CD8-positive, alpha-beta memory T cell (primary cell): ENCODE measurements around the gene CSNK1D. TPM values are rescaled to one million over a fixed set of nuclear protein-coding genes. Genes with fewer than 3 reads are reported as not detected.

ENCODE experiments used
- CTCF ChIA-PET: fragments of 350-600 bp; sonication (Branson Sonifier 250); formaldehyde crosslinking; loops from one replicate; lab custom pipeline; 2021; ENCODE audit warnings: antibody characterized with exemption; lab: Charles Lee
- POLR2A ChIA-PET: fragments of 350-600 bp; sonication (Branson Sonifier 250); formaldehyde crosslinking; loops from one replicate; lab custom pipeline; 2021; ENCODE audit warnings: antibody characterized with exemption; lab: Charles Lee
- DNase-seq, 5 donors: peaks; one replicate each; pipeline versions ENCODE4 v3.0.0 to v3.0.0-alpha.2; 2020 to 2022; ENCODE audit warnings: mixed read lengths in 1 of 5
- H3K27ac ChIP-seq: one replicate; pipeline ENCODE4 v1.7.0; 2013; ENCODE audit warnings: low read depth, mild to moderate bottlenecking, low read length, moderate library complexity
- H3K27me3 ChIP-seq: 2 replicates; pipeline ENCODE4 v1.7.0; 2013; ENCODE audit warnings: low read length, mild to moderate bottlenecking; ENCODE audit not compliant: insufficient read depth, poor library complexity, severe bottlenecking
- H3K36me3 ChIP-seq: 2 replicates; pipeline ENCODE4 v1.7.0; 2013; ENCODE audit warnings: mild to moderate bottlenecking, low read length, moderate library complexity; ENCODE audit not compliant: insufficient read depth
- H3K4me1 ChIP-seq: 2 replicates; pipeline ENCODE4 v1.7.0; 2013; ENCODE audit warnings: mild to moderate bottlenecking, low read length, moderate library complexity; ENCODE audit not compliant: insufficient read depth
- H3K4me3 ChIP-seq: 2 replicates; pipeline ENCODE4 v1.7.0; 2013; ENCODE audit warnings: mild to moderate bottlenecking, low read length
- H3K9me3 ChIP-seq: 2 replicates; pipeline ENCODE4 v1.7.0; 2013; ENCODE audit warnings: mild to moderate bottlenecking, low read length
- H3K27ac Mint-ChIP-seq, 8 donors: one replicate each; pipeline ENCODE4 v1.8.0; 2020 to 2021; ENCODE audit warnings: mixed read lengths in 8 of 8, mild to moderate bottlenecking in 6 of 8, inconsistent platforms in 3 of 8, moderate library complexity in 3 of 8
- H3K27me3 Mint-ChIP-seq, 2 donors: one replicate each; pipeline ENCODE4 v1.8.0; 2020 to 2021; ENCODE audit warnings: mixed read lengths in 2 of 2, mild to moderate bottlenecking in 1 of 2, moderate library complexity in 1 of 2
- H3K36me3 Mint-ChIP-seq, 3 donors: one replicate each; pipeline ENCODE4 v1.8.0; 2020 to 2021; ENCODE audit warnings: mixed read lengths in 3 of 3, inconsistent platforms in 1 of 3, mild to moderate bottlenecking in 1 of 3
- H3K4me1 Mint-ChIP-seq, 3 donors: one replicate each; pipeline ENCODE4 v1.8.0; 2020 to 2021; ENCODE audit warnings: mixed read lengths in 3 of 3, inconsistent platforms in 1 of 3, mild to moderate bottlenecking in 1 of 3
- H3K4me3 Mint-ChIP-seq, 7 donors: one replicate each; pipeline ENCODE4 v1.8.0; 2020 to 2021; ENCODE audit warnings: mixed read lengths in 7 of 7, mild to moderate bottlenecking in 6 of 7, moderate library complexity in 4 of 7, inconsistent platforms in 2 of 7
- H3K9me3 Mint-ChIP-seq, 5 donors: one replicate each; pipeline ENCODE4 v1.8.0; 2020 to 2022; ENCODE audit warnings: mixed read lengths in 5 of 5, mild to moderate bottlenecking in 3 of 5, moderate library complexity in 2 of 5, inconsistent platforms in 1 of 5
- polyA plus RNA-seq: library from polyadenylated mRNA; unstranded; fragments of 300-500 nt; fragmentation: Illumina TruSeq; gene quantifications from one replicate; pipeline ENCODE4 v1.2.3, GENCODE V29; 2021
- total RNA-seq, 2 experiments: library from RNA; stranded (reverse); gene quantifications; one replicate each; pipeline ENCODE4 v1.2.3, GENCODE V29; 2021

Gene CSNK1D
- total and polyA plus RNA-seq, 3 experiments from 2014 or later = 74.6 to 141 (median 129) TPM

- H3K27ac Mint-ChIP-seq = peak overlapping the region in 3 of 8 donors; percentile 17 to 53 (median 17)
- H3K4me3 ChIP-seq = no peak overlapping the region
- no peak for DNase-seq
- H3K36me3 Mint-ChIP-seq = peaks cover 0 to 22% (median 0%) of the 10 kb centered on the region in 3 donors
- H3K4me1 ChIP-seq = peaks cover 9% of the 10 kb centered on the region
- H3K27me3 ChIP-seq = no peaks in the 10 kb centered on the region
- peaks cover 6% of the 10 kb centered on the region for H3K36me3 ChIP-seq
- H3K27ac ChIP-seq = no peak overlapping the region
- no peaks in the 10 kb centered on the region for H3K9me3 ChIP-seq
- peaks cover 8 to 26% (median 13%) of the 10 kb centered on the region in 3 donors for H3K4me1 Mint-ChIP-seq
- H3K4me3 Mint-ChIP-seq = peak overlapping the region in 5 of 7 donors; percentile 50 to 69 (median 56)
- ChIA-PET CTCF (interaction anchor here (8.2 kb wide), 1 partner anchor 14 kb away, joined by 127 read pairs; no protein-coding TSS in a partner anchor), POLR2A (interaction anchor here (1.2 to 1.4 kb wide), 2 partner anchors 11 to 16 kb away, joined by 3 to 4 read pairs; no protein-coding TSS in a partner anchor)
- no peaks in the 10 kb centered on the region for H3K9me3 Mint-ChIP-seq
- H3K27me3 Mint-ChIP-seq = peaks cover 0 to 2% of the 10 kb centered on the region in 2 donors
Measured at GRCh38 chr17:82314012-82314726, 40.7 kb upstream of the CSNK1D start.

- Histone ChIP-seq H3K27me3 (no peaks in the 10 kb centered on the region), H3K4me1 (peaks cover 9% of the 10 kb centered on the region), H3K27ac (no peak overlapping the region), H3K4me3 (no peak overlapping the region), H3K36me3 (peaks cover 6% of the 10 kb centered on the region), H3K9me3 (no peaks in the 10 kb centered on the region)
- POLR2A ChIA-PET = interaction anchor here (1.4 kb wide), 1 partner anchor 15 kb away, joined by 4 read pairs; no protein-coding TSS in a partner anchor
- H3K27ac Mint-ChIP-seq = peak overlapping the region in 4 of 8 donors; percentile 17 to 58 (median 40)
- peaks cover 0 to 22% (median 0%) of the 10 kb centered on the region in 3 donors for H3K36me3 Mint-ChIP-seq
- peaks cover 0 to 2% of the 10 kb centered on the region in 2 donors for H3K27me3 Mint-ChIP-seq
- DNase-seq = no peak
- peaks cover 8 to 26% (median 14%) of the 10 kb centered on the region in 3 donors for H3K4me1 Mint-ChIP-seq
- peak overlapping the region in 5 of 7 donors; percentile 32 to 69 (median 50) for H3K4me3 Mint-ChIP-seq
- no peaks in the 10 kb centered on the region for H3K9me3 Mint-ChIP-seq
- CTCF ChIA-PET = interaction anchor here (8.2 kb wide), 1 partner anchor 13 kb away, joined by 127 read pairs; no protein-coding TSS in a partner anchor
Measured at GRCh38 chr17:82313195-82314011, 39.9 kb upstream of the CSNK1D start.

GRCh38 chr17:82311971-82312370 is 38.5 kb upstream of the CSNK1D start:
- Histone ChIP-seq H3K27me3 (no peaks in the 10 kb centered on the region), H3K36me3 (peaks cover 6% of the 10 kb centered on the region), H3K27ac (no peak overlapping the region), H3K9me3 (no peaks in the 10 kb centered on the region), H3K4me1 (no peaks in the 10 kb centered on the region), H3K4me3 (no peak overlapping the region)
- POLR2A ChIA-PET = no interaction called here
- H3K4me3 Mint-ChIP-seq = no peak overlapping the region
- no peaks in the 10 kb centered on the region for H3K9me3 Mint-ChIP-seq
- peaks cover 0 to 2% of the 10 kb centered on the region in 2 donors for H3K27me3 Mint-ChIP-seq
- CTCF ChIA-PET = interaction anchor here (8.2 kb wide), 1 partner anchor 12 kb away, joined by 127 read pairs; no protein-coding TSS in a partner anchor
- no peak overlapping the region for H3K27ac Mint-ChIP-seq
- peaks cover 11 to 28% (median 15%) of the 10 kb centered on the region in 3 donors for H3K4me1 Mint-ChIP-seq
- no peak for DNase-seq
- peaks cover 0 to 22% (median 0%) of the 10 kb centered on the region in 3 donors for H3K36me3 Mint-ChIP-seq

DNA sequence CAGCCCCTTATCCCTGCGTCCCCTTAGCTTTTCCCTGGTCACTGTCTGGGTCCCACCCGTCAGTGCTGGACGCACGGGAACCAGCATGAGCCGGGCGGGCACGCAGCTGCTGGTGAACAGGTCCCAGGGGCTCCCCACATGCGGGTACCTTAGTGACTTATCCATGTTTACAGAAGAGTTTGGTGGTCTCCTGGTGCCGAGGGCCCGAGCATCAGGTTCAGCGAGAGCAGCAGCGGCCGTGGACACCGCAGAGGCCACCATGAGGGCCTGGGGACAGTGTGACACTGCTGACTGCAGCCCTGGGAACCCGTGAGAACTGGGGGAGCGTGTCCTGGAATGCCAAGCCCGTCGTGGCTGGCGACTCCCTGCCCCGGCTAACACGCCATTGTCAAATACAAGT is 37.4 kb upstream of the CSNK1D start:
- ChIA-PET CTCF (interaction anchor here (1.1 to 8.2 kb wide), 2 partner anchors 11 to 75 kb away, joined by 3 to 127 read pairs; no protein-coding TSS in a partner anchor), POLR2A (no interaction called here)
- Mint-ChIP-seq H3K4me3 (no peak overlapping the region), H3K9me3 (no peaks in the 10 kb centered on the region), H3K27me3 (peaks cover 0 to 4% of the 10 kb centered on the region in 2 donors), H3K27ac (peak overlapping the region in 1 of 8 donors; percentile 35), H3K36me3 (peaks cover 0 to 16% (median 0%) of the 10 kb centered on the region in 3 donors), H3K4me1 (peaks cover 19 to 30% (median 20%) of the 10 kb centered on the region in 3 donors)
- peaks cover 6% of the 10 kb centered on the region for H3K4me1 ChIP-seq
- H3K4me3 ChIP-seq = no peak overlapping the region
- H3K27me3 ChIP-seq = no peaks in the 10 kb centered on the region
- peaks cover 6% of the 10 kb centered on the region for H3K36me3 ChIP-seq
- no peak overlapping the region for H3K27ac ChIP-seq
- H3K9me3 ChIP-seq = no peaks in the 10 kb centered on the region
- DNase-seq = no peak

- ChIA-PET POLR2A (interaction anchor here (0.9 kb wide), 1 partner anchor 24 kb away, joined by 3 read pairs; no protein-coding TSS in a partner anchor), CTCF (interaction anchor here (1.1 to 8.2 kb wide), 4 partner anchors 9 to 74 kb away, joined by 3 to 127 read pairs (median 4); no protein-coding TSS in a partner anchor)
- peaks cover 20 to 31% (median 23%) of the 10 kb centered on the region in 3 donors for H3K4me1 Mint-ChIP-seq
Measured at GRCh38 chr17:82309656-82310570, 36.4 kb upstream of the CSNK1D start.

GRCh38 chr17:82305727-82306300 is 32.3 kb upstream of the CSNK1D start:
- POLR2A ChIA-PET = interaction anchor here (0.5 to 1.7 kb wide), 4 partner anchors 11 to 557 kb away, joined by 3 to 4 read pairs (median 4); partner anchors contain the start of gene CD7

More at GRCh38 chr17:82309656-82310570, 36.4 kb upstream of the CSNK1D start:
- Mint-ChIP-seq H3K27ac (peak overlapping the region in 1 of 8 donors; percentile 69), H3K36me3 (peaks cover 0 to 12% (median 0%) of the 10 kb centered on the region in 3 donors), H3K9me3 (no peaks in the 10 kb centered on the region), H3K4me3 (no peak overlapping the region), H3K27me3 (peaks cover 0 to 4% of the 10 kb centered on the region in 2 donors)
- Histone ChIP-seq H3K9me3 (no peaks in the 10 kb centered on the region), H3K36me3 (peaks cover 6% of the 10 kb centered on the region), H3K27me3 (no peaks in the 10 kb centered on the region), H3K4me3 (no peak overlapping the region), H3K4me1 (peaks cover 16% of the 10 kb centered on the region), H3K27ac (no peak overlapping the region)
- no peak for DNase-seq

More at GRCh38 chr17:82305727-82306300, 32.3 kb upstream of the CSNK1D start:
- no peaks in the 10 kb centered on the region for H3K9me3 Mint-ChIP-seq
- H3K27ac ChIP-seq = no peak overlapping the region
- peak in 1 of 5 donors; percentile 48 for DNase-seq
- no peaks in the 10 kb centered on the region for H3K36me3 Mint-ChIP-seq
- peak overlapping the region; percentile 22 to 95 (median 66) for H3K27ac Mint-ChIP-seq
- H3K4me3 Mint-ChIP-seq = peak overlapping the region in 5 of 7 donors; percentile 18 to 49 (median 32)
- H3K27me3 ChIP-seq = no peaks in the 10 kb centered on the region
- no peaks in the 10 kb centered on the region for H3K36me3 ChIP-seq
- H3K4me3 ChIP-seq = no peak overlapping the region
- peaks cover 0 to 1% of the 10 kb centered on the region in 2 donors for H3K27me3 Mint-ChIP-seq
- H3K9me3 ChIP-seq = no peaks in the 10 kb centered on the region
- peaks cover 57% of the 10 kb centered on the region for H3K4me1 ChIP-seq
- CTCF ChIA-PET = interaction anchor here (0.8 to 1.0 kb wide), 3 partner anchors 16 to 100 kb away, joined by 3 read pairs; no protein-coding TSS in a partner anchor
- H3K4me1 Mint-ChIP-seq = peaks cover 45 to 61% (median 48%) of the 10 kb centered on the region in 3 donors
